ENCODE data around the gene AJAP1.

AJAP1 gene

DNA sequence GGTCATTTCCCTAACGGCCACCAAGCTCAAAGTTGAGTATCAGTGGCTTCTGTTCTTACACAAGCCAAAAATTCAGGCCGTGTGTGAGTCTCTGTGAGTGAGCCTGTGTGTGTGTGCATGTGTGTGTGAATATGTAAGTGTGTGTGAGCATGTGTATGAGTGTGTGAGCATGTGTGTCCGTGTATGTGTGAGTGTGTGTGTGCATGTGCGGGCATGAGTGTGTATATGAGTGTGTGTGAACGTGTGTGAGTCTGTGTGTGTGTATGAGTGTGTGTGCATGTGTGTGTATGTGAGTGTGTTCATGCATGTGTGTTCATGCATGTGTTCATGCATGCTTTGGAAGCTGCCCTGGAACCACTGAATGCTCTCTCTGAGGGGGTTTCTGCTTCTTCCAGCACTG is 105.7 kb downstream of the AJAP1 start:
- Histone ChIP-seq H3K27me3 (ENCODE audit: insufficient read depth, poor library complexity, severe bottlenecking) (no peaks in the 10 kb centered on the region), H3K36me3 (ENCODE audit: low read depth) (no peaks in the 10 kb centered on the region), H3K4me3 (ENCODE audit: severe bottlenecking) (no peak overlapping the region), H3K9me3 (ENCODE audit: severe bottlenecking) (no peaks in the 10 kb centered on the region), H3K27ac (ENCODE audit: poor library complexity, severe bottlenecking) (no peak overlapping the region), H3K4me1 (ENCODE audit: insufficient read depth, poor library complexity, severe bottlenecking) (no peaks in the 10 kb centered on the region)
- TF ChIP-seq CTCF (IDR thresholded peaks at IDR 0.05; ENCODE audit: poor library complexity, severe bottlenecking), result no peak
- DNase-seq (ENCODE audit: low spot score) (no peak), ATAC-seq (ENCODE audit: low read depth) (no peak)

- H3K36me3 ChIP-seq (ENCODE audit: low read depth), result no peaks in the 10 kb centered on the region
- ATAC-seq (ENCODE audit: low read depth), result no peak
- no peak for DNase-seq (ENCODE audit: low spot score)
- no peak overlapping the region for H3K27ac ChIP-seq (ENCODE audit: poor library complexity, severe bottlenecking)
- no peak overlapping the region for H3K4me3 ChIP-seq (ENCODE audit: severe bottlenecking)
- no peaks in the 10 kb centered on the region for H3K4me1 ChIP-seq (ENCODE audit: insufficient read depth, poor library complexity, severe bottlenecking)
- H3K9me3 ChIP-seq (ENCODE audit: severe bottlenecking), result no peaks in the 10 kb centered on the region
- no peak for TF ChIP-seq CTCF (IDR thresholded peaks at IDR 0.05; ENCODE audit: poor library complexity, severe bottlenecking)
- no peaks in the 10 kb centered on the region for H3K27me3 ChIP-seq (ENCODE audit: insufficient read depth, poor library complexity, severe bottlenecking)
These were observed 106.9 kb downstream of the AJAP1 start for GRCh38 chr1:4761324-4761723.

DNA sequence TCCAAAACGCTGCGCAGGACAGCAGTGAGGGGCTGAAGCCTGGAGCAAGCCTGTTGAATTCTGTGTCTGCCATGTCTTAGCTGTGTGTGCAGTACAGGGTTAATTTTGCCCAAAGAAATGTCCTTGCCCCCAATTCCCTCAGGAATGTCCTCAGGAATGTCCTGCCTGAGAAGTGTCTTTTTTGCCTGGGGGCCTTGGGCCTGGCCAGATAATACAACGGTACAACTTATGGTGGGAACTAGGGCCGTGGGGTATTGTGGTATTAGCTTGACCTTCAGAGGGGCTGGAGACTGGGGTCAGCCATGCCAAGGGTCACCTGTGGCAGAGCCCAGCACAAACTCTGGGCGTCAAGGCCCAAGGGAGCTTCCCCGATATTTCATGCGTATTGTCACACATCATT is 107.7 kb downstream of the AJAP1 start:
- Histone ChIP-seq H3K36me3 (ENCODE audit: low read depth) (no peaks in the 10 kb centered on the region), H3K4me1 (ENCODE audit: insufficient read depth, poor library complexity, severe bottlenecking) (no peaks in the 10 kb centered on the region), H3K4me3 (ENCODE audit: severe bottlenecking) (no peak overlapping the region), H3K9me3 (ENCODE audit: severe bottlenecking) (no peaks in the 10 kb centered on the region), H3K27me3 (ENCODE audit: insufficient read depth, poor library complexity, severe bottlenecking) (no peaks in the 10 kb centered on the region), H3K27ac (ENCODE audit: poor library complexity, severe bottlenecking) (no peak overlapping the region)
- DNase-seq (ENCODE audit: low spot score), result no peak
- no peak for TF ChIP-seq CTCF (IDR thresholded peaks at IDR 0.05; ENCODE audit: poor library complexity, severe bottlenecking)
- ATAC-seq (ENCODE audit: low read depth), result no peak

- no peak for DNase-seq (ENCODE audit: low spot score)
- Histone ChIP-seq H3K4me1 (ENCODE audit: insufficient read depth, poor library complexity, severe bottlenecking) (no peaks in the 10 kb centered on the region), H3K27ac (ENCODE audit: poor library complexity, severe bottlenecking) (no peak overlapping the region), H3K36me3 (ENCODE audit: low read depth) (no peaks in the 10 kb centered on the region), H3K27me3 (ENCODE audit: insufficient read depth, poor library complexity, severe bottlenecking) (no peaks in the 10 kb centered on the region), H3K4me3 (ENCODE audit: severe bottlenecking) (no peak overlapping the region), H3K9me3 (ENCODE audit: severe bottlenecking) (no peaks in the 10 kb centered on the region)
- TF ChIP-seq CTCF (IDR thresholded peaks at IDR 0.05; ENCODE audit: poor library complexity, severe bottlenecking), result no peak
- no peak for ATAC-seq (ENCODE audit: low read depth)
These were observed 112.9 kb downstream of the AJAP1 start for GRCh38 chr1:4767308-4767707.

DNA sequence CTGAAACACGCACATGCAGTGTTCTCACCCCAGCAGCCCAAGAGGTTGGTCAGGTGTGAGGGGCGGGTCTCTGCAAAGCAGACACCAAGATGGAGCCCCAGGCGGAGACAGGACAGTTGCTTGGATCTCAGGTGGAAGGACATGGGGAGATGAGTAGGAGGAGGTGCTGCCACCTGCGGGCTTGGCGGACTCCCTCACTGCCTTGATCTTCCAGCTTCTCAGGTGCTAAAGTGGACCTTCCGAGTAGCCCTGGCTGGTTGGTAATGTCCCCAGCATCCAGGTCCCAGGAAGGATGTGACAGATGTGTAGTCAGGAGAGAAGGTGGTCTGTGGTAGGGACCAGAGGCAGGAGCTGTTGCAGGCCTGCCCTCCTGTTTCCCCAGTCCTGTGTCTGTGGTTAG is 114.1 kb downstream of the AJAP1 start:
- H3K9me3 ChIP-seq (ENCODE audit: severe bottlenecking), result no peaks in the 10 kb centered on the region
- no peak for ATAC-seq (ENCODE audit: low read depth)
- H3K4me3 ChIP-seq (ENCODE audit: severe bottlenecking), result no peak overlapping the region
- peak; percentile 13 for TF ChIP-seq CTCF (IDR thresholded peaks at IDR 0.05; ENCODE audit: poor library complexity, severe bottlenecking)
- H3K27me3 ChIP-seq (ENCODE audit: insufficient read depth, poor library complexity, severe bottlenecking), result no peaks in the 10 kb centered on the region
- H3K27ac ChIP-seq (ENCODE audit: poor library complexity, severe bottlenecking), result no peak overlapping the region
- H3K4me1 ChIP-seq (ENCODE audit: insufficient read depth, poor library complexity, severe bottlenecking), result no peaks in the 10 kb centered on the region
- no peaks in the 10 kb centered on the region for H3K36me3 ChIP-seq (ENCODE audit: low read depth)
- DNase-seq (ENCODE audit: low spot score), result no peak

All from RWPE2 (cell line).